A549 (cell line): ENCODE results near the gene RHEBL1. TPM values are rescaled to one million over a fixed set of nuclear protein-coding genes. Genes with fewer than 3 reads are reported as not detected.

Experiments used
- ATAC-seq, 2 experiments: fragments of 200-7000 bp in 1 of 2; fragments of >200 bp in 1 of 2; cut with Nextera tagmentation in 1 of 2; cut with Tn5 transposase in 1 of 2; 3 replicates each; pipeline versions ENCODE4 v1.8.0 to v1.9.1; 2018 to 2020; ENCODE audit warnings: mild to moderate bottlenecking in 1 of 2, moderate library complexity in 1 of 2
- CTCF ChIA-PET: fragments of 300-600 bp; sonication (Branson Sonifier 250); formaldehyde crosslinking; extraction: SDS; loops from one replicate; lab custom pipeline; 2021; ENCODE audit warnings: antibody characterized with exemption, inconsistent platforms; lab: Yijun Ruan, JAX
- POLR2A ChIA-PET: fragments of 350-600 bp; formaldehyde crosslinking; extraction: SDS; loops from one replicate; lab custom pipeline; 2021; ENCODE audit warnings: antibody characterized with exemption, inconsistent platforms; lab: Yijun Ruan, JAX
- DNase-seq, 2 experiments: peaks; one replicate each; pipeline versions ENCODE4 v3.0.0 to v3.0.0-alpha.2; 2011 to 2016; ENCODE audit warnings: low read depth in 1 of 2, low spot score in 1 of 2
- FAIRE-seq: peaks from 2 replicates; lab custom pipeline; 2011; peaks lifted over from hg19 to GRCh38; lab: Jason Lieb, UNC
- H3K27ac ChIP-seq, 2 experiments: fragments of >200 bp; sonication (Bioruptor Twin); formaldehyde crosslinking; 3 replicates each; pipeline ENCODE4 v1.5.1; 2016 to 2017
- H3K4me1 ChIP-seq: fragments of >200 bp; sonication (Bioruptor Twin); formaldehyde crosslinking; 3 replicates; pipeline ENCODE4 v1.6.1; 2016
- H3K4me2 ChIP-seq: fragments of >200 bp; sonication (Bioruptor Twin); formaldehyde crosslinking; 3 replicates; pipeline ENCODE4 v1.6.1; 2016
- H3K4me3 ChIP-seq: fragments of >200 bp; sonication (Bioruptor Twin); formaldehyde crosslinking; 3 replicates; pipeline ENCODE4 v1.5.1; 2016
- H3K9me3 ChIP-seq: fragments of >200 bp; sonication (Bioruptor Twin); formaldehyde crosslinking; 3 replicates; pipeline ENCODE4 v1.6.1; 2016
- BHLHE40 ChIP-seq: IDR thresholded peaks from 2 replicates; pipeline ENCODE4 v1.6.1; 2012; ENCODE audit warnings: low read depth, low read length, inconsistent platforms
- CBX2 ChIP-seq: fragments of 200-600 bp; sonication (generic); IDR thresholded peaks from 2 replicates; pipeline ENCODE4 v1.6.1; 2016; ENCODE audit warnings: low read depth, mild to moderate bottlenecking, borderline replicate concordance
- CEBPB ChIP-seq, 2 experiments: fragments of >200 bp in 1 of 2; sonication (Bioruptor Twin) in 1 of 2; formaldehyde crosslinking in 1 of 2; IDR thresholded peaks; 2 replicates each; pipeline ENCODE4 v1.6.1; 2012 to 2016
- GATA3 ChIP-seq: IDR thresholded peaks from 2 replicates; pipeline ENCODE4 v1.6.1; 2012; ENCODE audit warnings: borderline replicate concordance
- HDAC2 ChIP-seq: fragments of 200-600 bp; sonication (generic); IDR thresholded peaks from 2 replicates; pipeline ENCODE4 v1.6.1; 2016
- HEYL ChIP-seq: fragments of 250-450 bp; sonication (Bioruptor Pico); IDR thresholded peaks from 2 replicates; pipeline ENCODE4 v1.8.0; 2021; ENCODE audit warnings: mild to moderate bottlenecking, moderate library complexity
- HMGXB4 ChIP-seq: fragments of 250-450 bp; sonication (Bioruptor Pico); IDR thresholded peaks from 2 replicates; pipeline ENCODE4 v1.5.0; 2021; ENCODE audit warnings: mild to moderate bottlenecking, moderate library complexity, borderline replicate concordance
- HOXA7 ChIP-seq: fragments of 250-450 bp; sonication (Bioruptor Pico); IDR thresholded peaks from 2 replicates; pipeline ENCODE4 v1.5.0; 2020; ENCODE audit warnings: mild to moderate bottlenecking, moderate library complexity
- HOXB5 ChIP-seq: fragments of 250-450 bp; sonication (Bioruptor Pico); IDR thresholded peaks from 2 replicates; pipeline ENCODE4 v1.5.0; 2020; ENCODE audit warnings: mild to moderate bottlenecking, moderate library complexity
- JUN ChIP-seq, 2 experiments: fragments of >200 bp; sonication (Bioruptor Twin); formaldehyde crosslinking; IDR thresholded peaks; 2 replicates in 1 of 2; 3 replicates in 1 of 2; pipeline ENCODE4 v1.6.1; 2016 to 2017
- MAFK ChIP-seq: fragments of 450-650 bp; IDR thresholded peaks from 2 replicates; pipeline ENCODE4 v1.6.1; 2014; ENCODE audit not compliant: partially characterized antibody
- MAZ ChIP-seq: fragments of 150-350 bp; IDR thresholded peaks from 2 replicates; pipeline ENCODE4 v1.6.1; 2014; ENCODE audit warnings: antibody characterized with exemption, low read depth, low read length, borderline replicate concordance
- MYC ChIP-seq: IDR thresholded peaks from 2 replicates; pipeline ENCODE4 v1.6.1; 2012; ENCODE audit warnings: mild to moderate bottlenecking, inconsistent platforms, low read length, improper control_type of control experiment, borderline replicate concordance
- NFE2L2 ChIP-seq: fragments of 150-350 bp; conservative IDR thresholded peaks from 2 replicates; pipeline ENCODE4 v1.6.1; 2014; ENCODE audit warnings: low read length
- NPAS2 ChIP-seq: fragments of 250-450 bp; sonication (Bioruptor Pico); IDR thresholded peaks from 2 replicates; pipeline ENCODE4 v1.8.0; 2022; ENCODE audit warnings: mild to moderate bottlenecking, moderate library complexity, borderline replicate concordance
- NR3C1 ChIP-seq: fragments of >200 bp; sonication (Bioruptor Twin); formaldehyde crosslinking; IDR thresholded peaks from 3 replicates; pipeline ENCODE4 v1.6.1; 2017
- PHF8 ChIP-seq: fragments of 200-600 bp; sonication (generic); IDR thresholded peaks from 2 replicates; pipeline ENCODE4 v1.6.1; 2016; ENCODE audit warnings: low read depth, mild to moderate bottlenecking, antibody characterized with exemption, moderate library complexity, borderline replicate concordance
- POLR2A ChIP-seq: IDR thresholded peaks from 2 replicates; pipeline ENCODE4 v1.6.1; 2012; ENCODE audit warnings: mild to moderate bottlenecking, low read length
- POLR2AphosphoS2 ChIP-seq: conservative IDR thresholded peaks from 2 replicates; pipeline ENCODE4 v1.6.1; 2012; ENCODE audit warnings: low read length, improper control_type of control experiment, inconsistent platforms
- RAD21 ChIP-seq, 2 experiments: fragments of >200 bp in 1 of 2; sonication (Bioruptor Twin) in 1 of 2; formaldehyde crosslinking in 1 of 2; IDR thresholded peaks in 1 of 2; conservative IDR thresholded peaks in 1 of 2; 2 replicates in 1 of 2; 3 replicates in 1 of 2; pipeline ENCODE4 v1.6.1; 2012 to 2018; ENCODE audit warnings: inconsistent platforms in 1 of 2
- RARB ChIP-seq: fragments of 250-450 bp; sonication (Bioruptor Pico); IDR thresholded peaks from 2 replicates; pipeline ENCODE4 v1.8.0; 2021; ENCODE audit warnings: mild to moderate bottlenecking, moderate library complexity
- RFX5 ChIP-seq: fragments of 450-650 bp; IDR thresholded peaks from 2 replicates; pipeline ENCODE4 v1.7.1; 2014; ENCODE audit warnings: antibody characterized with exemption, mild to moderate bottlenecking, moderate library complexity
- ZFP36 ChIP-seq: fragments of 450-650 bp; IDR thresholded peaks from 2 replicates; pipeline ENCODE4 v1.6.1; 2014; ENCODE audit warnings: borderline replicate concordance; ENCODE audit not compliant: partially characterized antibody
- WGBS: methylation state at CpG from one replicate; pipeline ENCODE4 v1.1.6; 2017; ENCODE audit errors: missing lambda C conversion rate; 5-methylcytosine and 5-hydroxymethylcytosine counted together
- polyA plus RNA-seq, 4 experiments: library from polyadenylated mRNA; depleted of rRNA in 3 of 4; stranded (reverse); fragments of >200 nt; fragmentation: RNase III in 1 of 4; extraction: RNeasy Plus Mini Kit Qiagen cat#74134 plus additional on column Dnase treatment in 1 of 4; gene quantifications; 2 replicates in 3 of 4; 3 replicates in 1 of 4; pipeline ENCODE4 v1.2.3, GENCODE V29; 2011 to 2017
- TF ChIP-seq, protein P1 (sequence below): IDR thresholded peaks from 2 replicates; pipeline ENCODE4 v1.6.1; 2012

RHEBL1 gene
- polyA plus RNA-seq, 2 of the 4 experiments (the other 2 are of a cell fraction) = 2.1 to 4.0 TPM

- DNase-seq (no peak), FAIRE-seq (no peak), ATAC-seq (no peak)
- TF ChIP-seq, protein P1, sequence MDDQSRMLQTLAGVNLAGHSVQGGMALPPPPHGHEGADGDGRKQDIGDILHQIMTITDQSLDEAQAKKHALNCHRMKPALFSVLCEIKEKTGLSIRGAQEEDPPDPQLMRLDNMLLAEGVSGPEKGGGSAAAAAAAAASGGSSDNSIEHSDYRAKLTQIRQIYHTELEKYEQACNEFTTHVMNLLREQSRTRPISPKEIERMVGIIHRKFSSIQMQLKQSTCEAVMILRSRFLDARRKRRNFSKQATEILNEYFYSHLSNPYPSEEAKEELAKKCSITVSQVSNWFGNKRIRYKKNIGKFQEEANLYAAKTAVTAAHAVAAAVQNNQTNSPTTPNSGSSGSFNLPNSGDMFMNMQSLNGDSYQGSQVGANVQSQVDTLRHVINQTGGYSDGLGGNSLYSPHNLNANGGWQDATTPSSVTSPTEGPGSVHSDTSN = no peak
- Histone ChIP-seq H3K27ac (no peak overlapping the region), H3K4me2 (no peak overlapping the region), H3K9me3 (no peaks in the 10 kb centered on the region), H3K4me1 (no peaks in the 10 kb centered on the region), H3K4me3 (no peak overlapping the region)
- ChIA-PET CTCF (interaction anchor here (1.3 to 5.2 kb wide), 7 partner anchors 9 to 63 kb away, joined by 3 to 34 read pairs (median 5); no protein-coding TSS in a partner anchor), POLR2A (no interaction called here)
- WGBS = 91% methylated on average over 10 of the region's 10 CpGs
Observed at GRCh38 chr12:49028666-49029275, 41.0 kb downstream of the RHEBL1 start.

DNA sequence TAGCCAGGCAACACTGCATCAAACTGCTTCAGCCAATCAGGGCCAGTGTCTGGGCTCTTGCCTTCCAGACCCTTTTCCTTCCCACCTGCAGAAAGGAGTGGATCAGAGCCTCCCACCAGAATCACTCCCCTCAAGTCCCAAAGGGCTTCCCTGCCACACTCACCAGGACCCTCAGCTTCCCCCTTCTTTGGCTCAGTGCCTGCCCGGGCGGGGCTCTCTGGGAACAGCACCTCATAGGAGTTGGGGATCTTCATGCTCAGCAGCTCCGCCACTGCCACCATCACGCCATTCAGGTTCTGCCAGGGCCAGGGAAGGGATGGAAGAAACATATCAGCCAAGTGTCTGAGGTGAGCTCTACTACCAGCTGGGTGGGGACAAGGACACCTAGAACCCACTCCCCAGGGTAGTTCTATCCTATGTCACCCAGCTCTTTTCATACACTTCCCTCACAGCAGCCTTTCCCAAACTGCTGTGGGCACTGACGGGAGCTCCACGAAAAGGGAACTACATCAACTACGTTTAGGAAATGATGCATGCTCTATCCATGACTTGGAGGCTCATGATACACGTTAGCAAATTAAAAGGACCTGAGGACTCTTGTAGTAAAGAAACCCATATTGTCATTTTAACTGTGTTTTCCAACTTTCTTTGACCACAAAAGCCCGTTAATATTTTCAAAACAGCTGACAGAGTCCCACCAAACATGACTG lies 41.8 kb downstream of the RHEBL1 start:
- Histone ChIP-seq H3K4me3 (no peak overlapping the region), H3K27ac (no peak overlapping the region)
- WGBS = 94% methylated on average over 9 of the region's 9 CpGs
- DNase-seq (no peak), ATAC-seq (no peak)
- POLR2A ChIA-PET = no interaction called here
- TF ChIP-seq RFX5 = no peak
- TF ChIP-seq, all 56 proteins: peak for 0
- no peak for FAIRE-seq
- CTCF ChIA-PET = interaction anchor here (0.6 to 5.2 kb wide), 7 partner anchors 8 to 64 kb away, joined by 3 to 34 read pairs (median 5); partner anchors contain the start of gene PRKAG1
- Histone ChIP-seq H3K4me1 (no peaks in the 10 kb centered on the region), H3K4me2 (no peak overlapping the region), H3K9me3 (no peaks in the 10 kb centered on the region)

- TF ChIP-seq NPAS2 (CRISPR knock-in tag) (no peak), RARB (no peak), NFE2L2 (no peak), HOXA7 (CRISPR knock-in tag) (no peak)
- DNase-seq = no peak
- no peaks in the 10 kb centered on the region for H3K4me1 ChIP-seq
- no peaks in the 10 kb centered on the region for H3K9me3 ChIP-seq
- ChIA-PET POLR2A (no interaction called here), CTCF (interaction anchor here (1.0 to 1.8 kb wide), 4 partner anchors 9 to 88 kb away, joined by 3 to 9 read pairs (median 4); partner anchors contain the start of gene PRKAG1)
- H3K4me2 ChIP-seq = no peak overlapping the region
- WGBS = 95% methylated on average over 25 of the region's 26 CpGs
- 0 out of 6 replicates have a peak, but pooled peaks of 1 of the 2 experiments have one; percentile 6 for ATAC-seq
- no peak overlapping the region for H3K4me3 ChIP-seq
- no peak overlapping the region for H3K27ac ChIP-seq
- no peak for FAIRE-seq
Observed at GRCh38 chr12:49026678-49027480, 42.9 kb downstream of the RHEBL1 start.

DNA sequence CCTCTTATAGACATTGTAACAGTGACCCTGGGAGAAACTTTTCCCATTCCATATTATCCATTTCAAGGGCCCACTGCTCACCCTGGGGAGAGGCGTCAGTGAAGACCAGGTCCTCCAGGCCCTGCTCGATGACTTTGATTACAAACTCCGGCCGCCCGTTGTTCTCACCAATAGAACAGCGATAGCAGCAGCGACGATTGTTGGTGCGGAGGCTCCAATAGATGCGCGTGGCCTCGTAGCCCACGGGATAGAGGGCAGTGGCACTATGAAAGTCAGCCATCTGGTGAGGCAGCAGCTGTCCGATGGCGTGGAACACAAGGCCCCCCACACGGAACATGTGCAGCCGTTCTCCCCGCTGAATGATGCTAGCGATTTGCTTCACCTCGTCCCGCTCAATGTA lies 43.7 kb downstream of the RHEBL1 start:
- TF ChIP-seq HOXB5 (no peak), RAD21 (conservative IDR thresholded peaks at IDR 0.05 in 1 of 2, IDR thresholded peaks at IDR 0.05 in 1 of 2) (no peak), POLR2A (no peak), PHF8 (no peak), JUN (IDR thresholded peaks at IDR 0.05) (no peak), HDAC2 (no peak), MAZ (no peak), RFX5 (no peak), GATA3 (no peak), MYC (no peak), ZFP36 (no peak), BHLHE40 (no peak), NR3C1 (no peak), CBX2 (no peak), HMGXB4 (CRISPR knock-in tag) (no peak), CEBPB (IDR thresholded peaks at IDR 0.05) (no peak), HEYL (CRISPR knock-in tag) (no peak), POLR2AphosphoS2 (no peak), MAFK (no peak)
- no peak overlapping the region for H3K4me3 ChIP-seq
- FAIRE-seq (no peak), ATAC-seq (no peak), DNase-seq (no peak)
- no peak overlapping the region for H3K27ac ChIP-seq
- WGBS = 94% methylated on average over 21 of the region's 21 CpGs
- CTCF ChIA-PET = interaction anchor here (0.7 to 1.8 kb wide), 5 partner anchors 8 to 87 kb away, joined by 3 to 9 read pairs (median 4); partner anchors contain the start of gene PRKAG1
- no peaks in the 10 kb centered on the region for H3K4me1 ChIP-seq
- POLR2A ChIA-PET = no interaction called here
- no peaks in the 10 kb centered on the region for H3K9me3 ChIP-seq
- no peak overlapping the region for H3K4me2 ChIP-seq
